HG02973 (cell line): ENCODE measurements around the gene NUP54.

Source experiments
- ATAC-seq: cut with Tn5 transposase; IDR thresholded peaks from one replicate; pipeline ENCODE4 v1.9.1; 2021; ENCODE audit warnings: moderate library complexity; ENCODE audit not compliant: unreplicated experiment

The NUP54 gene, protein sequence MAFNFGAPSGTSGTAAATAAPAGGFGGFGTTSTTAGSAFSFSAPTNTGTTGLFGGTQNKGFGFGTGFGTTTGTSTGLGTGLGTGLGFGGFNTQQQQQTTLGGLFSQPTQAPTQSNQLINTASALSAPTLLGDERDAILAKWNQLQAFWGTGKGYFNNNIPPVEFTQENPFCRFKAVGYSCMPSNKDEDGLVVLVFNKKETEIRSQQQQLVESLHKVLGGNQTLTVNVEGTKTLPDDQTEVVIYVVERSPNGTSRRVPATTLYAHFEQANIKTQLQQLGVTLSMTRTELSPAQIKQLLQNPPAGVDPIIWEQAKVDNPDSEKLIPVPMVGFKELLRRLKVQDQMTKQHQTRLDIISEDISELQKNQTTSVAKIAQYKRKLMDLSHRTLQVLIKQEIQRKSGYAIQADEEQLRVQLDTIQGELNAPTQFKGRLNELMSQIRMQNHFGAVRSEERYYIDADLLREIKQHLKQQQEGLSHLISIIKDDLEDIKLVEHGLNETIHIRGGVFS

DNA sequence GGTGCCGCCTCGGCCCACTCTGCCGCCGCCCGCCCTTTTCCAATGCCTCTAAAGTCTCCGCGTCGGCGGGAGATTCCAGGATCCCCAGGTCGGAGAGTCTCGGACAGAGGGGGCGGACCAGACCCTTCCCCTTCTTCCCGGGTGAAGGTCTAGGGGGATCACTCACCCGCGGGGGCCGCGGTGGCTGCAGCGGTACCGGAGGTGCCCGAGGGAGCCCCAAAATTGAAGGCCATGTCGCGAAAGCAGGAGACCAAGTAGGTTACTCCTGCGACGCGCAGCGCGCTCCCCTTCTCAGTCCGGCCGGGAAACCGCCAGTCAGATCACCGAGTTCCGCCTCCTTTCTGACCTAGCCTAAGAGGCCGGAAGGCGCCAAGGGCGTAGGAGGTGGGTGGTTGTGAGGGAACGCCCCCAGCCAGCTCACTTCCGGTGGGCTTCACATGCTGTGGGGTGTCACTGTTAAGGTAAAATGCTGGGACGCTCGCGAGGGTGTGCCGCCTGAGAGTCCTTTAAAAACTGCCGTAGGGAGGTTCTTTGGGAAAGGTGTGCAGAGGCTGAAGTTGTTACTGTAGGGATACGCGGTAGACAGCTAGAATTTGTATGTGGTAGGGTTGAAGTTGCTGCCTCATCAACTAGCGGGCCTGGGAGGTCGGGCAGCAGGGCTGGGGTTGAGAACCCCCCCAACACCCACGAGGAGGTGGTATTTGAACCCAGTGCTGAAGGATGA is at the start of gene NUP54:
TSS of gene NUP54 (minus strand) at position 256 of the 724 bp plus-strand sequence. CDS start at position 233, 23 bp downstream.
- peak; percentile 98 for ATAC-seq

DNA sequence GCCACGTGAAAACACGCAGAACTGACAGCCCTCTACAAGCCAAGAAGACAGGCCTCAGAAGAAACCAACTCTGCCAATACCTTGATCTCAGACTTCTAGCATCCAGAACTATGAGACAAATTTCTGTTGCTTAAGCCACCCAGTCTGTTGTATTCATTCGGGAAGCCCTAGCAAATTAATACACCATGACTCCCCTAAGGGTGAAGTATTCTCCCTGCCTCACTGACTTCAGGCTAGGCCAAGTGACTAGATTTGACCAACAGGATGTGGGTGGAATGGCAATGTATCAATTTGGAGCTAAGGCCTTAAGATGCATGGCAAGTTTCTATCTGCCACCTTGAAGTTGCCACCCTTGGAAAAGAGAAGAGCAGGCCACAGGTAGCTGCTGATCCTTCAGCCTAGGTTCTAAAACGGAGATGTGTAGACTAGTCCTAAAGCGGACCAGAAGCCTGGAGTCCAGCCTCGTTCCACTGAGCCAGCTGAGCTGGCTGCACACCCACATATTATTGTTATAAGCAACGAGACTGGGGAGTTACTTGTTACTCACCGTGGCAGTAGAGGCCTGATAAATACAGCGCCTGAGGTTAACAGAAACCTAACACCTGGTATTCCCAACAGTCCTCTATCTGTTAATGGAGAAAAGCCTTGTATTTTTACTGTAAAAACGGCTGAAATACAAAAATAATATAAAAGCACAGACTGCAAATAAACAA is 49.0 kb upstream of the NUP54 start:
- no peak for ATAC-seq

DNA sequence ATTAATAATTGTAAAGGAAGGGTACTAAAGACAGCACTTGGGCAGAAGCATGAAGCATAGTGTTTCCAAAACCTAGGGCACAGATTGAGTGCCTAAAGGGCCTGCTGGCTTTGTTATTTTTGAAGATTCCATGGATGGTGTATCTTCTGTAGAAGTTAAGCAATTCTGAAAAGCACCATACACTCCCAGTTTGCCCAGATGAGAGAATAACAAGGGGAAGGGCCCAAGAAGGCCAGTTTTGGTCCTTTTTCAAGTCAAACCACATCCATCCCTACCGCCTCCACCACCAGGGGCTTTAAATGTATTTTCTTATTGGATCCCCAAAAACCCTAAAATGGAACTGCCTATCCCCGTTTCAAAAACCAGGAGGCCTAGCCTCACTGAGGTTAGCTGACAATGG is 48.2 kb upstream of the NUP54 start:
- ATAC-seq = no peak

DNA sequence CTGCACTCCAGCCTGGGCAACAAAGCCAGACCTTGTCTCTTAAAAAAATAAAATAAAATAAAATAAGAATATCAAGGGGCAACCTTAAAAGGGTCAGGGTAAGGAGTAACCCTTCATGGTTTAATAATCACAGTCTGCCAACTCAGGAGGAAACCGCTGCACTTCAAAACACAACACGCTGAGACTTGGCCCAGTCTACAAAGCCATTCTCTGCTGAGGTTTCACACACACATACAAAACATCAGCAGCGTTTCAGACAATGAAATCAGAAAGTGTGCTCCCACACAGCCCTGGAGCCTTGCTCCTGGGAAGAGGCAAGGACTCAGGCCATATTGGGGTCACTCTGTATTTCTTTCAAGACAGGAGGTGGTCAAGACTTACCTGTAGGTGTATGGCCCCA is 47.1 kb upstream of the NUP54 start:
- no peak for ATAC-seq

DNA sequence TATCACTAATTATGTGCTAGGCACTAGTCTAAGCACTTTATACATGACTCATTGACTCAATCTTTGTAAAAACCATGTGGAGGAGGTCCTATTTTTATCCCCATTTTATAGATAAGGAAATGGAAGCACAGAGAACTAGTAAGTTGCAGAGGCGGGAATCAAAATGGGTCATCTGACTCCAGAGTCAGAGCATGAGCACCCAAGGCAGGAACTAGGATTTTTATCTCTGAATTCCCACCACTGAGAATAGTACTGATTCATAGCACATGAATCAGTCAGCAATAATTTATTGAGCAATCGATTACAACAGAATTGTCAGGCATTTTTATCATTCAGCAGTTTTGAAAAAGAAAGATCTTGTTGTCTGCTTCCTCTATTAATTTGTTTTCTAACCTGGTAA is 46.1 kb upstream of the NUP54 start:
- no peak for ATAC-seq

DNA sequence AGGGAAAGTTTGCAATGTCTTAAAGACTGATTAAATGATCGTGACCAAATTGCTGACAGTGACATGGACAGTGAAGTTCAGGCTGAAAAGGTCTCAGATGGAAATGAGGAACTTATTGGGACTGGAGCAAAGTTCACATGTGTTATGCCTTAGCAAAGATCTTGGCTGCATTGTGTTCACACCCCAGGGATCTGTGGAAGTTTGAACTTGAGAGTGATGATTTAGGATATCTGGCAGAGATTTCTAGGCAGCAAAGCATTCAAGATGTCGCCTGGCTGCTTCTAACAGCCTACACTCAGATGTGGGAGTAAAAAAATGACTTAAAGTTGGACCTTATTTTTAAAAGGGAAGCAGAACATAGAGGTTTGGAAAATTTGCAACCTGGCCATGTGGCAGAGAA is 44.0 kb upstream of the NUP54 start:
- no peak for ATAC-seq

DNA sequence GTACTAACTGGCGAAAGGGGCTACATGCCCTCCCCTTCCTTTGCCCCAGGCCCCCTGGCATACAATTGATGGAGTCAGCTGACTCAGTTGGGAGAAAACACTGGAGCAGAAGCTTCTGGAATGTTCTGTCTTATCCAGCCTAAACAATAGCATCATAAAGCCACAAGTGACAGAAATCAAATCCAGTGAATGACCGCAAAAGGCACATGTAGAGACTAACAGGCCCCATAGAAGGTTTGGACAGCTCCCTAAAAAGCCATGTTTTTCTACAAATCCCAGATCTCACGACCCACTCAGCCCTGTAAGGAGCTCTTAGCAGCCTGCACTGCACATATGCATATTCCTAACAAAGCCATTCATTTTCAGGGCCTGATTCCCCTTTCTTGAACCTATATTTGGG is 40.4 kb upstream of the NUP54 start:
- ATAC-seq = no peak

DNA sequence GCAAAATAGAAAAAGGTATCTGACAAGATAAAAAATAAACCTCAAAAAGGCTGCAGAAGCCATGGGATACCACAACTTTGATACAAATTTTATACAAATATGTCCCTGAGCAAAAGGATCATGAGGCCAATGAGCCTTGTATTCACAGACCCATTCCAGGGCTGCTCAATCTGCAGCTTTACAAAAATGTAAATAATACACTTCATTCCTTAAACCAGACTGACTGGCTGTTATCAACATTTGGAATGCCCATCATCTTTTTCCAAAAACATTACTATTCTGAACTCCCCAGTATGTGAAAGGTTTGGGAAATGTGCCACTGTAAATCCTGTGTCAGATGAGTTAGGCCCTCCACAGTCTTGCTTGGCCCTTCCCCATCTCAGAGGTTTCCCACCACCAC is 40.0 kb upstream of the NUP54 start:
- ATAC-seq = no peak

DNA sequence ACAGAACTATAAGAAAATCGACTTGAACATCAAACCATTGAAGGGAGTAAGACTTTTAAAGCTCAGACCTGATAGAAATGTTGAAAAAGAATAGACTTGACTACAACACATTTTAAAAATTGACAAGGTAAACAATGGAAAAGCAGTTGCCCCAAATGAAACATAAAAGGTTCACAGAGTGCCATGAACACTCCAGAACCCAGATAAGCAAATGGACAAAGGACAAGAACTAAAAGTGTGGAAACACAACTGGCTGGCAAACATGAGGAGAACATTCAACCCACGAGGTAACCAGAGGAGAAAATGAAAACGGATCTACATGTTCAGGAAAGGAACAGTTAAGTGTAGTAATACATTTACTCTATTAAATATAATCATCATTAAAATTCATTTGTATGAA is 39.0 kb upstream of the NUP54 start:
- ATAC-seq = no peak

DNA sequence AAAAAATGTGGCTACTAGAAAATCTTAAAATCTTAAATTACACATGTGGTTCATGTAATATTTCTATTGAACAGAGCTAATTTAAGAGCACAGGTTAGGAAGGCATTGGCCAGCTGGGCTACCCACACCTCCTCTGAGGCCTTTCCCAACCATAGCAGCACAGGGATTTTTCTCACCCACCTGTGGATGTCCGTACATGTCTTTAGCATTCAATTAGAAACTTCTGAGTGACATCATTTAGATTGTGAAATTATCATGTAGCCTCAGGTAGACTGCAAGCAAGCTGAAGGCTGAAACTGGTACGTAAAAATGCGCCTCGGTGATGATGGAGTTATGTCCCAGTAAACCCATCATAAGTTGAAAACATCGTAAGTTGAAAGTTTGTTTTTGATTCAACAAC is 34.3 kb upstream of the NUP54 start:
- no peak for ATAC-seq

DNA sequence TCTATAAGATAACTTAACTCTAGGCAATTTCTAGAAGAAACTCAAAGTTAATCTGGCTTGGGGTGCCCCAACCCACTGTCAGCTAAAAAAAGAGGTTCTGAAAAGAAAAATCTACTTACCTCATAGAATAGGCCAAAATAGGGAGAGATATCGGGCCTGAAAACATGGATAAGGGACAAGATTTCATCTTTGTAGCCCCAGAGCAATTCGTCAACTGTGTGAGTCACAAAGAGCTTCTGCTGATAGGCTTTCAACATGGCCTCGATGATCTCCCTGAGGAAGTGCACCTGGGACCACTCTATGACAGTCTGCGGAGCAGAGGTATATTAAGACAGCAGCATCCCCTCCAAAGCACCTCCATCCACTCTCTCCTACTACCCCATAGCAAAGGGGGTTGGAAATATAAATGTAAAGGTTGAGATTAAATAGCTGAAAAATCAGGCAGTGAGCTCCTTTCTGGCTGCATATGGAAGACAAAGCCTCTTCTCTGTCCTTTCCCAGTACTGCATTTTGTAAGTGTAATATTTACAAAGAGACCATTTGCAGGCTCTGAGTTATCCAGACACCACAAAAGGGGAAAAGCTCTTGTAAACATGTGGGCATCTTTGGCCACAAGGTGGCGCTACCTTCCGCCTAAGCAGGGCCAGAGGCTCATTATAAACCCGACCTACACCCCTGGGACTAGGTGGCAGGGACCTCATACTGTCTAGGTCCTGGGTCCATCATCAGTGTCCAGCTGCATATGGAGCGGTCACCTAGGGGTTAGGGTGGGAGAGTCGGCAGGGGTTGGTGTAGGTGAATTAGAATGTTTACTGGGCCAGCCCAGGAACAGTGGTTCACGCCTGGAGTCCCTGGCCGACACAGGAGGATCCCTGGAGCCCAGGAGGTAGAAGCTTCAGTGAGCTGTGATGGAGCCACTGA is 31.5 kb upstream of the NUP54 start:
- peak; percentile 86 for ATAC-seq

DNA sequence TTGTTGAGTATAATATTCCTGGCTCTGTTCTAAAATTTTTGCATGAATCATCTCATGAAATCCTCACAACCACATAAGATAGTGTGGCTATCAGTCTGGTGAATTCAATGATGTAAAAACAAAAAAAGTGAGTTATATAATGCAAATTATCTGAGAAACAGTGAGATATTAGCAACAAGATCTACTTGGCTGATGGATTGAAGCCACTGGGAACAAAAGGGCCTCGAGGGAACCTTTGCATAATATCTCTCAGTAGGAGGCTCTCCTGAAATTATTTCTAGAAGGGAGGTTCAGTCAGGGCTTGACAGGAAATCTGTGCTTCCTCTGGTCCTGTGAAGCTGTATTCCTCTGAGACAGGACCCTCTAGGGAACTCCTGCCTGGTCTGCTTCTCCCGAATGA is 30.1 kb upstream of the NUP54 start:
- no peak for ATAC-seq

DNA sequence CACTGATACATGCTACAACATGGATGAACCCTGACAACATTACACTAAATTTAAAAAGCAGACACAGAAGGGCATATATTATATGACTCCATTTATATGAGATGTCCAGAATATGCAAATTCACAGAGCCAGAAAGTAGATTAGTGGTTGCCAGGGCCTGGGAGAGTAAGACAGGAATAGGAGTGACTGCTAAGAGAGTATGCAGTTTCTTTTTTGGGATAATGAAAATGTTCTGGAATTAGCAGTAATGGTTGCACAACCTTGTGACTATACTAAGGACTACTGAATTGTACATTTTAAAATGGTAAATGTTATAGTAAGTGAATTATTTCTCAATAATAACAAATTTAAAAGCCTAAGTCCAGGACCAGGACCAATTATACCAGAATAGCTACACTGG is 29.5 kb upstream of the NUP54 start:
- ATAC-seq = no peak

DNA sequence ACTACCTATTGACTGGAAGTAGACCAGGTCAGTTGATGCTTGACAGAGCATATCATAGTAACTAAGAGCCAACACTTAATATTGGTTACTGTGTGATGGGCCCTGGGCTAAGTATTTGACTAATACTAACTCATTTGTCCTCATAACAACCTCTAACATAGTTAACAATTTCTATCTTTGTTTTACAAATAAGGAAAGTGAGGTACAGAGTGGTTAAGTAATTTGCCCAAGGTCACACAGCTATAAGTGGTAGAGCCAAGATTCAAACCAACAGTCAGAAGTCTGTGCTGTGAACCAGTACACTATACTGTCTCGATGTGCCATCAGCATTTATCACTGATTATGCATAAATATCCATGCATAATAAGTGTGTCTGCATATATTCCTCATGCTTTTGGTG is 27.1 kb upstream of the NUP54 start:
- no peak for ATAC-seq

DNA sequence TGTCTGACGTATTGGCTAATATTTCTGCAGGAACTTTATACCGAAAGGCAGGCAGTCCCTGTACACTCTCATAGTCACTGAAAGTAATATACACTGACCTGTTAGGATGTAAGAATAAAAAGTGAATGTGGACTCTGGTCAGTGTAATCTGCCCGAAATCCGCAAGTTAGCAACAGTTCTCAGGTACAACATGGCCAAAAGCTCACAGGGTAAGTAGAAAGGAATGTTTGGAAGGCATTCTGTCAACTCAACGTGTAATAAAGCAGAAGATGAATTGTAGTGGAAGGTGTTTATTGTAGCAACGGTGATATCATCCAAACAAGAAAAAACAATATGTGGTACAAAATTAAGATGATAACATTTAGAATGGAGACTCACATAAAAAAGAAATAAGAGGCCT is 26.0 kb upstream of the NUP54 start:
- ATAC-seq = no peak

DNA sequence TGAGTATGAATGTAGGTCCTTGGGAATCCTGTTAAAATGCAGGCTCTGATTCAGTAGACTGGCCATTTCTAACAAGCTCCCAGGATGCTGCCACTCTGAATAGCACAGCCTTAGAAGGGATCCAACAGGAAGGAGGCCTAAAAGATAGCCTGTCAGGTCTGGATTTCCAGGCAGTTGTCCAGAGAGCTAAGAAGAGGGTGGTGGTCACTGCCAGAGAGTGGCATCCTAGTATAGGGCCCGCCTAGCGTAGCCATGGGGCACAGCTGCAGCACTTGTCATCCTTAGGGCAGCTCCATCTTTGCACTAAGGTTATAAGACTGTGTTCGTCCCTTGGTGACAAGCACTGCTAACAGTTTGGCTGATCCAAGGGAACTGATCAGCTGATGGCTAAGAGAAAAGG is 20.5 kb upstream of the NUP54 start:
- ATAC-seq = no peak

DNA sequence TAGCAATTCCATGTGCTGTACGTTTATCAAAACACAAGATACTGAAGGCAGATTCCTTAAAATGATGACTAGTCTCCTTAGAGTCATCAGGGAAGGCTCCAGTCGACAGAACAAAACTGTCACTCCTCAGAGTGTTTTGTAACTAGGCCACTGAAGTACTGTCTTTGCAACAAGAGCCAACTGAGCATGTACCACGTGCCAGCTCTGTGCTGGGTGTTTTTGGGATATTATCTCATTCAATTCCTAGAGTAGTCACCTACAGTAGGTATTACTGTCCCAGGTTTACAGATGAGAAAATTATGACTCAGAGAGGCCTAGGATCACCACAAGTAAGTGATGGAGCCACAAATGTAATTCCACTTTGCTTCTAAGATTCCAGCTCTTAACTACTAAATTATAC is 18.3 kb upstream of the NUP54 start:
- ATAC-seq = no peak

DNA sequence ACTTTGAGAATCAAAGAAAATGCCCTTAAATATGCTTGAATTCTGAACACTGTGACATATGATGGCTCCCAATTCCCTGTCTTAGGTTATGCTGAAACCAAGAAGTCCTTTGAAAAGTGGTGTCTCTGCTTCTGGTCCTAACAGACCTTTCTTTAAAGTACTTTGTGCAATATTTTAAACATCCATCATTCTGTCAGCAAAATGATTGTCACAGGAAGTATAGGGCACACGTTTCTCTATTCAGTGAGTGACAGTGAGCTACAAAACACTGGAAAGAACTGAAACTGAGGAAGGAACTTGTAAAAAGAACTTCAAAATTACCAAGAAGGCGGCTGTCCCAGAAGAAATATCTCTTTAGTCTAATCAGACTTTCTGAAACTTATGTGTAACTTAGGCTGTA is 12.2 kb upstream of the NUP54 start:
- no peak for ATAC-seq

DNA sequence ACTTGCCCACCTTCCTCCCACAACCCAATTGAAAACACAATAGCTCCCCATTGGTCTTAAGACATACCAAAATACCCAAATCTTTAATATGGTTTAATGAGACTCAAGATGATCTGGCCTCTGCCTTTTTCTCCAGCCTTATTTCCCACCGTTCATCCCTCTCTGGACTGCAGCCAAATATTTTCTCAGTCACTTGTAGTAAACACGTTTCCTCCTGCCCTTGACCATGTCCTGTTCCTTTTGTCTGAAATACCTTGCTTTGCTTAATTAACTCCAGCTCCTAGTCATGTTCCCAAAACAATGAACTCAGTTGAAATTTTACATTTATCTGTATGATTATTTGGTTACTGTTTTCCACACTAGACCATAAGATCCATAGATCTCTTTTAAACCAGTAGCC is 8.4 kb upstream of the NUP54 start:
- ATAC-seq = no peak

DNA sequence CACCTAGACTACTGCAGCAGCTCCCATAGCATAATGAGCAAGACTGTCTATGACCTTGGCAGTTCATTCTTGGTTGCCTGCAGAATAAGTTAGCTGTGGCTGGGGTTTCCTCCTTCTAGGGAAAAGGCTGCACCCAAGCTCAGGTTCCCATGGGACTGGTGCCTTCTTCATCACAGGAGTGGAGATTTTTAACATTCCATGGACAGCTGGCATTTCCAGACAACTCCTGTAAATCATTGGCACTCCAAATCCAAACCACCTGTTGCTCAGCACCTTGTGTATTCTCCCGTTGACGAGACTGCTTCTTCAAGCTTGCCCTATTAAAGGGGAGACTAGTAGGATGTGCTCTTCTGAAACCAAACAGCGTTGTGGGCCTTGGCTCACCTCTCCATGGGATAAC is 7.8 kb upstream of the NUP54 start:
- no peak for ATAC-seq

DNA sequence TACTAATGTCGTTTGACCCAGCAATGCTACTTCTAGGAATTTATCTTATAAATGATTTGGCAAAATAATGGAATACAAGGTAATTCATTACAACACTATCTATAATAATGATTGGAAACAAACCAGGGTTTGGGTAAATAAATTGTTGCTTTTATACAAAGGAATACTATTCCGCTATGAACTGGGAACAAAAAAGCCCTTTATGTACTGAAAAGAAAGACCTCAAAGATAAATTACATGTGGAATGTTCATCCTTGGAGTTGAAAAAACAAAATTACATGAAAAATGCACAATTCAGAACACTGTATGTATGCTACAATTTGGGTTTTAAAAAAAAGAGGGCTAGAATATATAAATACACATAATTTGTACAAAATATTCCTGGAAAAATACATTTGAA is 5.2 kb upstream of the NUP54 start:
- no peak for ATAC-seq
